ENCODE measurements around the gene DOK7.

The DOK7 gene

DNA sequence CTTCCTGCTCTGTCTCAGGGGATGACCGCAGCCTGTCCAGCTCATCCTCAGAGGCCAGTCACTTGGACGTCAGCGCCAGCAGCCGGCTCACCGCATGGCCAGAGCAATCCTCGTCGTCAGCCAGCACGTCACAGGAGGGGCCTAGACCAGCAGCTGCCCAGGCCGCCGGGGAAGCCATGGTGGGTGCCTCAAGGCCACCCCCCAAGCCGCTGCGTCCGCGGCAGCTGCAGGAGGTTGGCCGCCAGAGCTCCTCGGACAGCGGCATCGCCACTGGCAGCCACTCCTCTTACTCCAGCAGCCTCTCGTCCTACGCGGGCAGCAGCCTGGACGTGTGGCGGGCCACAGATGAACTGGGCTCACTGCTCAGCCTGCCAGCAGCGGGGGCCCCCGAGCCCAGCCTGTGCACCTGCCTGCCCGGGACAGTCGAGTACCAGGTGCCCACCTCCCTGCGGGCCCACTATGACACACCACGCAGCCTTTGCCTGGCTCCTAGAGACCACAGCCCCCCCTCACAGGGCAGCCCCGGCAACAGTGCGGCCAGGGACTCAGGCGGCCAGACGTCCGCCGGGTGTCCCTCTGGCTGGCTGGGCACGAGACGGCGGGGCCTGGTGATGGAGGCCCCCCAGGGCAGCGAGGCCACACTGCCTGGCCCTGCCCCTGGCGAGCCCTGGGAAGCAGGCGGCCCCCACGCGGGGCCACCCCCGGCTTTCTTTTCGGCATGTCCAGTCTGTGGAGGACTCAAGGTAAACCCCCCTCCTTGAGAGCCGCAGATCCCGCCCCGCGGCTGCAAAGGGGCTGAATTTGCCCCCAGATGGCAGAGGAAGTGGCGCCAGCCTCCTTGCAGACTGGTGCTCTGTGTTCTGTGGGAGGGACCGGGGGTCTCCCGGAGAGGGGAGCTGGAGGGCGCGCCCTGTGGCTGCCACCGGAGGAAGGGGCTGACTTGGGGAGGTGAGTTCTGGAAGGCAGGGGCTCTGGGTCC lies 29.9 kb downstream of the DOK7 start:
- no peak for DNase-seq

- no peak for DNase-seq
These were observed 30.8 kb downstream of the DOK7 start for GRCh38 chr4:3493720-3494461.

- no peak for DNase-seq
These were observed 31.4 kb downstream of the DOK7 start for GRCh38 chr4:3494462-3494871.

GRCh38 chr4:3495204-3495975 lies 32.3 kb downstream of the DOK7 start:
- DNase-seq: no peak

- no peak for DNase-seq
These were observed 32.9 kb downstream of the DOK7 start for GRCh38 chr4:3496021-3496420.

DNA sequence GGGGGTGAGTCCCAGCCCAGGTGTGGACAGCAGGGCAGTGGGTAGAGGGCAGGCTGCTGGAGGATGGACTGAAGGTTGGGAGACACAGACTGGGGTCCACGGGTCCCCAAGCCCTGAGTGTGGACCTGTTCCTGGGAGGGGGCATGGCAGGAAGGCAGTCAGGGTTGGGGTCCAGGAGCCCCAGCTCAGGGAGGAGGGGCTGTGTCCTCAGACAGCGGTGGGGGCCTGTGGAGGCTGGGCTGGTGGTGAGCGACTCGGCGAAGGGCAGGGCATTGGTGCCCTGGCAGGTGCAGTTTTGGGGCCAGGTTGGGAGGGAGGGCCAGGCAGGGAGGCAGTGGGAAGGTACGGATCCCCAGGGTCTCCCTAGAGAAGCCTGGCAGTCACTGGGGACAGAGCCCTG lies 34.0 kb downstream of the DOK7 start:
- DNase-seq: no peak

GRCh38 chr4:3497523-3498389 lies 34.6 kb downstream of the DOK7 start:
- DNase-seq: no peak

DNA sequence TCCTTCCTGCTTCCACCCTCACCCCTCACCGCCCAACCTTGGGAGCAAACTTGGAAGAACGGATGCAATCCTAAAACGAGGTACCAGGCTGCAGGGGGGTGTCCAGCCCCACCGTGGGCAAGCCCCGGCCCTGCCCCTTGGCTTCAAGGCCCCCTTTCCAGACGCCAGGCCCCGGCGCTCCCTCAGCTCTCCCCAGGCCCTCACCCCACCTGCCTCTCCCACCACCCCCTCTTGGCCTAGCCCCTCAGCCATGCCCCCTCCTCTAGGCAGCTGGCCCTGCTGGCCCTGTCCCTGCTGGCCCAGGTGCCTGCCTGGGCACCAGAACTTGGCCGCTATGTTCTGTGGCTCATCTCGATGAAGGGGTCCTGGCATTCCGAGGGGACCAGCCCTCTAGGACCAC lies 35.3 kb downstream of the DOK7 start:
- DNase-seq: no peak

DNA sequence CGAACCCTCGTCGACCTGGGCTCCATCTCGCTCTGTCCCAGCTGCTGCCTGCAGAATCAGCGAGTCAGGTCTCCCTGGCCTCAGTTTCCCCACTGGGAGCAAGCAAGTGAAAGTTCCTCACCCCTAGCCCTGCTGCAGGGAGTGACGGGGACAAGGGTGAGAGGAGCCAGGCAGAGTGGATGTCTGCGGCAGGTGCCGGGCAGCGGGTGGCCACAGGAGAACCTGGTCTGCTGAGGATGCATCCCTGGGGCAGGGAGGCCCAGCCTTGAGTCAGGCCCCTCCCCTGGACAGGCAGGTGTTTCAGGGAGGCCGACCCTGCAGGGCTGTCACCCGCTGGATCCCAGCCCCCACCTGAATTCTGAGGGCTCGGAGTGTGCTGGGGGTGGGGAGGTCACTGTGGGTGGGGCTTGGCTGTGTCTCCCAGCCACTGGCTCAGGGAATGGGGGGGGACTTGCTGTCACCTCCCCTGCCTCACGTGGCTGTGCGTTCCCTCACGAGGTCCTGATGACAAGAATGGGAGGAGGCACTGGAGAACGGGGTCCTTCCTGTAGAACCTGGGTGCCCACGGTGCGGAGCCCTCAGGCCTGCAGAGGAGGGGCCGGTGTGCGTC lies 35.9 kb downstream of the DOK7 start:
- no peak for DNase-seq

GRCh38 chr4:3499710-3500109 lies 36.6 kb downstream of the DOK7 start:
- no peak for DNase-seq

DNA sequence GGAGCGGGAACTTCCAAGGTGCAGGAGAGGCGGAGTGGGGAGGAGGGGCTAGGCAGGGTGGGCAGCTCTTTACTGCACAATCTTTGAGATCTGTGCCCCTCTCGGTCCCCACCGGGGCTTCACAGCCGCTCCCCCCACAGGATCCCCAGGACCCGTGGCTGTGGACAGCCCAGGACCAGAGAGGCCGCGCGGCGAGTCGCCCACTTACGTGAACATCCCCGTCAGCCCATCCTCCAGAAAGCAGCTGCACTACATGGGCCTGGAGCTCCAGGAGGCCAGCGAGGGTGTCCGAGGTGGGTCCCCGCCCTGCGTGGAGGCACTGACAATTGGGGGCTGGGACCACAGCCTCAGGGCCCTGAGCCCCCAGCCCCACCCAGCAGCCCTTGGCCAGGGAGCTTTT lies 37.0 kb downstream of the DOK7 start:
- no peak for DNase-seq

DNA sequence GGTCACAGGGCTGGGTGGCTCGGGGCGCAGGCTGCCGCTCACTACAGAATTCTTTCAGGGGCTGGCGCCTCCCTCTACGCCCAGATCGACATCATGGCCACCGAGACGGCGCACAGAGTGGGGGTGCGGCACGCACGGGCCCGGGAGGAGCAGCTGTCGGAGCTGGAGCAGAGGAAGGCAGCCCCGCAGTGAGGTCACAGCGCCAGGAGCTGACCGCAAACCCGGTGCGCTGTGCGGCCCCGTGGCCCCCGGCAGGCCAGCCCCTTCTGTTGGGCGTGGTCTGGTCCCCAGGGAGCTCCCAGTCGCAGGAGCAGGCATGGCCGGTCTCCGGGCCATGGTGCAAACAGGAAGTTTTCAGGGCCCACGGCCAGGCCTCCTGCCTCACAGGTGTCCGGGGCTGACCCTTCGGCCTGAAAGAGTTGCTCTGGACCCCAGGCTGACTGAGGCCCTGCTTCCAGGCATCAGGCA lies 37.6 kb downstream of the DOK7 start:
- no peak for DNase-seq

DNA sequence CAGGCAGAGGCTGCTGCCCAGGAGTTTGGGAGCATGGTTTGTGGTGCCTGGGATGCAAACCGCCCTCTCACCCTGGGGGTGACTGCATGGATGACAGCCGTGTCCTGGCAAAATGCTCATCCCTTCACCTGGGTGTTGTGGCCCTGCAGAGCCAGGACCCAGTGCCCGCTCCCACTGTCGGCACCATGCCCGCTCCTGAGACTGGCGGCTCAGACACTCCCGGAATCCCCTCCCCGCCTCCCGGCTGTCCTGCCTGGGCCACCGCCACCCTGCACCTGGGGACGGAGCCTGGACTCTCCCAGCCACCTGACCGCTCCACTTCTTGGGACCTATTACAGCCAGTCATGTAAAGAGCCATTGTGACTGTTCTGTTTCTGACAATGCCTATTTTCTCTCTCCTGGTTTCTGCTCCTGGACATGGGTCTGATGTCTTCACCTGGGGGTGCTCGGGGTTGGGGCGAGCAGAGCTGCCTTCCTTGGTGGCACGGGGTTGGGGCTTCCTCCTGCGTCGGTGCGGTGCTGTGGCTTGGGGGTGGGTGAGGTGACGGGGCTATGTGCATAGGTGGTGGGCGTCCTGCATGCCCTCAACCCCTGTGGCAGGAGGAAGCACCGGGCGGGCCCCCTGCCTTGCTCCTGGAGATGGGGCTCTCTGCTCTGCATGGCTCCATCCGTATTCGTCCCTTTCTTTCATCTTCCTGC lies 38.2 kb downstream of the DOK7 start:
- DNase-seq: no peak

- DNase-seq: no peak
These were observed 38.8 kb downstream of the DOK7 start for GRCh38 chr4:3501825-3502425.

DNA sequence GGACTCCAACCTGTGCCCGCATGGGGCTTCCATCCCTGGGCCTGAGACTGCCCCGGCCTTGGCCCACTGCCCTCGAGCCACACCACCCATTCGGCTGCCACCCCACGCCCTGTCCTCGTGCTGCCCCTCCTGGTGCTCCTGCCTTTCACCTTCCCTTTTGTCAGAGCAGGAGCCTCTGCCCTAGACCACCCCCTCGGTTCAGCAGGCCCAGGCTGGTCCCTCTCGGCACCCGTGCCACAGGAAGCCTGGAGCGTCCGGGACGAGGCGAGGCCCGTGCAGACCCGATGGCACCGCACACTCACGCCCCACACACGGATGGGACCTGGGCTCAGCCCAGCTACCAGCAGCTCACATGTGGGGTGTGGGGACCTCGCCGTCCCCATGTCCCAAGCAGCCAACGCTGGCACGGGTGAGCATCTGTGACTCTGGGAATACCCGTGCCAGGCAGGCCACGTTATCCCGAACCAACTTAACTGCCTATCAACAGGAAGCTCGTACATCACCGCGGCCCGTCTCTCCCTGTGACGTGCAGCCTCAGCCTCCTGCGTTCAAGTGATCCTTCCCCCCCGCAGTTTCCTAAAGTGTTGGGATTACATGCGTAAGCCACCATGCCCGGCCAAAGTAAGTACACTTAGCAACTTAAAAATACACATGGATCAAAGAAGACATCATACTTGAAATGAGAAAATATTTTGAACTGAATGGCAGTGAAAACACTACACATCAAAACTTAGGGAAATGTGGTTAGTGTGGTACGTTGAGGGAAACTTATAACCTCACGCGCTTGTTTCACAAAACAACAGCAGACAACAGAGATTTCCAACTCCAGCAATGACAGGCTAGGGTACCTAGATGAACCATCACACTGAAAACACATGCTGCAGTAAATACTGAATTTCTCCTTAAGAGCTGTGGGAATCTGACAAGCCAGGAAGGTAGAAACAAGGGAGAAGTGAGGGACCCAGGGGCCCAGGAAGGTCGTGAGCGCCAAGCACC lies 40.1 kb downstream of the DOK7 start:
- no peak for DNase-seq

- no peak for DNase-seq
These were observed 42.1 kb downstream of the DOK7 start for GRCh38 chr4:3505231-3505630.

- DNase-seq: no peak
These were observed 45.4 kb downstream of the DOK7 start for GRCh38 chr4:3508542-3508941.

- no peak for DNase-seq
These were observed 47.4 kb downstream of the DOK7 start for GRCh38 chr4:3510481-3510880.

DNA sequence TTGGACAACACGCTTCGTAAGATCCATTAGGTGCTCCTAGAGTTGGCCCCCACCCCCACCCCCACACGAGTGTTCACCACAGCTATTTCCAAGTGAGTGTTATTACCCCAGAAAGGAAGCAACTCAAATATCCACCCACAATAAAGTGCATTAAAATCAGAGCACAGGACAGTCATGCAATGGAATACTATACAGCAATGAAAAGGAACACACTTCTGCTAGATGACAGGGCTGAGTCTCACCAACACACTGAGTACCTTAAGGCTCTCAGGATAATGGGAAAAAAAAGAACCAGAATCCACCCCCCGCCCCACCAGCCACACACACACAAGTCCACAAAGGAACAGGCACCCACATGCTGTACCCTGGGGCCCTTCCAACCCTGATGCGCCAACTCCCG lies 48.1 kb downstream of the DOK7 start:
- no peak for DNase-seq
